RWPE2 (cell line): ENCODE measurements around the gene GSTA4.

Source experiments
- ATAC-seq: fragments of 200-7000 bp; cut with Tn5 transposase; 3 replicates; pipeline ENCODE4 v1.9.1; 2021; ENCODE audit warnings: low read depth
- DNase-seq: peaks from one replicate; pipeline ENCODE4 v3.0.0-alpha.2; 2020; ENCODE audit warnings: low spot score
- H3K27ac ChIP-seq: fragments of 450-650 bp; 2 replicates; pipeline ENCODE4 v1.5.1; 2017; ENCODE audit warnings: mild to moderate bottlenecking; ENCODE audit not compliant: poor library complexity, severe bottlenecking
- H3K27me3 ChIP-seq: fragments of 250-450 bp; sonication (Bioruptor Pico); 2 replicates; pipeline ENCODE4 v1.5.1; 2021; ENCODE audit warnings: mild to moderate bottlenecking, moderate library complexity; ENCODE audit not compliant: insufficient read depth, poor library complexity, severe bottlenecking
- H3K36me3 ChIP-seq: fragments of 250-450 bp; sonication (Bioruptor Pico); 2 replicates; pipeline ENCODE4 v1.5.1; 2020; ENCODE audit warnings: low read depth, mild to moderate bottlenecking, moderate library complexity
- H3K4me1 ChIP-seq: fragments of 250-450 bp; sonication (Bioruptor Pico); 2 replicates; pipeline ENCODE4 v1.5.1; 2021; ENCODE audit warnings: mild to moderate bottlenecking, moderate library complexity; ENCODE audit not compliant: insufficient read depth, poor library complexity, severe bottlenecking
- H3K4me3 ChIP-seq: fragments of 250-450 bp; sonication (Bioruptor Pico); 2 replicates; pipeline ENCODE4 v1.5.1; 2021; ENCODE audit warnings: mild to moderate bottlenecking, moderate library complexity; ENCODE audit not compliant: severe bottlenecking
- H3K9me3 ChIP-seq: fragments of 250-450 bp; sonication (Bioruptor Pico); 2 replicates; pipeline ENCODE4 v1.5.1; 2021; ENCODE audit warnings: mild to moderate bottlenecking, moderate library complexity; ENCODE audit not compliant: severe bottlenecking
- CTCF ChIP-seq: fragments of 450-650 bp; IDR thresholded peaks from one replicate; pipeline ENCODE4 v1.5.1; 2017; ENCODE audit warnings: mild to moderate bottlenecking, moderate library complexity; ENCODE audit not compliant: poor library complexity, severe bottlenecking

Gene GSTA4

GRCh38 chr6:53015486-53015885 is 20.4 kb upstream of the GSTA4 start:
- DNase-seq, result no peak
- H3K36me3 ChIP-seq, result peaks cover 25% of the 10 kb centered on the region
- no peak for ATAC-seq
- H3K9me3 ChIP-seq, result no peaks in the 10 kb centered on the region
- TF ChIP-seq CTCF, result no peak
- no peak overlapping the region for H3K27ac ChIP-seq
- H3K4me1 ChIP-seq, result no peaks in the 10 kb centered on the region
- H3K4me3 ChIP-seq, result no peak overlapping the region
- H3K27me3 ChIP-seq, result no peaks in the 10 kb centered on the region

DNA sequence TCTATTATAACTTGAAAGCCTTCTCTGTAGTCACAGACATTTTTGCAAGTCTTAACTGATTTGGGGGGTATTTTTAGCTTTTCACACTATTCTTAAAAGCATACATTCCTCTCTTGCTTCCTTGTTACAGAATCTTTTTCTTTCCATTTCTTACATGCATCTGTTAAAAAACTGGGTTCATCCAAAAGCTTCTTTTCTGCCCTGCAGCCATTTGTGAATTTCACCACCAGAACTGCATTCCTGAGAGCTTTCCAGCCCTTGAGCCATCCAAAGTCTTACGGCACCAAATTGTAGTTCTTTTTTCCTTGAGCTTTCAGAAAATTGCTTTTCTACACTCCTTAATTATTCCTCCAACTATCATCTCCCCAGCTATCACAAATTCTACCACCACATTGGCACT is 19.7 kb upstream of the GSTA4 start:
- DNase-seq (no peak), ATAC-seq (no peak)
- no peaks in the 10 kb centered on the region for H3K4me1 ChIP-seq
- no peak for TF ChIP-seq CTCF
- no peaks in the 10 kb centered on the region for H3K27me3 ChIP-seq
- H3K4me3 ChIP-seq, result no peak overlapping the region
- H3K27ac ChIP-seq, result no peak overlapping the region
- no peaks in the 10 kb centered on the region for H3K9me3 ChIP-seq
- peaks cover 27% of the 10 kb centered on the region for H3K36me3 ChIP-seq

DNA sequence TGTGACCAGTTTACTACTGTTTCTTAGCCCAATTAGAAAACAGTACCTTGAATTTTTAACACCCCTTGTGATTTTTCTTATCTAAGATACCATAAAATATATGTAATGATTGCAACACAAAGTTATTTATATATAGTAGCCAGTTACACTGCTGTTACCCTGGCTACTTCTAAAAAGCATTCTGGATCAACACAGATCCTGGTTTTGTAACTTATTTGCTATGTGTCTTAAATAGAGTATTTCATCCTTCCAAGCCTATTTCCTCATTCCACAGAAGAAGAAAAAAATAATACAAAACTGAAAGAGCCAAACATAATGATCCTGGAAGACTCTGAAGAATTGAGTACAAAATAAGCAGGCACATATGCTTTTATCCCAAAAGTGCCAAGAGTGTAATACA is 19.0 kb upstream of the GSTA4 start:
- Histone ChIP-seq H3K27ac (no peak overlapping the region), H3K4me1 (no peaks in the 10 kb centered on the region), H3K9me3 (no peaks in the 10 kb centered on the region), H3K4me3 (no peak overlapping the region), H3K27me3 (no peaks in the 10 kb centered on the region), H3K36me3 (peaks cover 27% of the 10 kb centered on the region)
- DNase-seq (no peak), ATAC-seq (no peak)
- TF ChIP-seq CTCF, result no peak

GRCh38 chr6:53011979-53012378 is 16.9 kb upstream of the GSTA4 start:
- Histone ChIP-seq H3K27me3 (no peaks in the 10 kb centered on the region), H3K4me3 (no peak overlapping the region), H3K9me3 (no peaks in the 10 kb centered on the region), H3K27ac (no peak overlapping the region), H3K4me1 (no peaks in the 10 kb centered on the region), H3K36me3 (peaks cover 27% of the 10 kb centered on the region)
- peak; percentile 27; the same call in 1 of the 3 replicates for ATAC-seq
- no peak for DNase-seq
- no peak for TF ChIP-seq CTCF

DNA sequence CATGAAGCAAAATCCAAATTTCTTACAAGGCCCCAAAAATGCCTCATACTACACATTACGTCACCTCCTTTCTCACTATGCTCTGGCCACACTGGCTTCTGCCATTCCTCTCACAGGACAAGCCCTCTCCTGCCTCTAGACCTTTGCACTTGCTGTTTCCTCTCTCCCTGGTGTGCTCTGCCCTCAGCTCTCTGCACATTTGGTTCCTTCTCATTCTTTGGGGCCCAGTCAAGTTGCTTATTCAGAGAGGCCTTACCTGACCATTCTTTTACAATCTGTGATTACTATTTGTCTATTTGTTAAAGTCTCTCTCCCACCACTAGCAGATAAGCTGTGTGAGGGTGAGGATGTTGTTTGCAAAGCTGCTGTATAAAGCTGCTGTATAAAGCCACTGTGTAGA is 15.4 kb upstream of the GSTA4 start:
- H3K36me3 ChIP-seq, result peaks cover 25% of the 10 kb centered on the region
- H3K9me3 ChIP-seq, result no peaks in the 10 kb centered on the region

More for the DNA sequence above, 15.4 kb upstream of the GSTA4 start:
- TF ChIP-seq CTCF, result no peak
- no peak overlapping the region for H3K27ac ChIP-seq
- H3K4me1 ChIP-seq, result no peaks in the 10 kb centered on the region
- DNase-seq (no peak), ATAC-seq (no peak)
- H3K27me3 ChIP-seq, result no peaks in the 10 kb centered on the region
- no peak overlapping the region for H3K4me3 ChIP-seq
